GM12874 (cell line): ENCODE data around the gene VWF.

ENCODE experiments used
- CTCF ChIP-seq: IDR thresholded peaks from 2 replicates; pipeline ENCODE4 v1.5.1; 2011; ENCODE audit warnings: low read depth, mild to moderate bottlenecking, control low read depth, low read length, moderate library complexity; ENCODE audit not compliant: insufficient read depth

VWF gene

GRCh38 chr12:5944053-5944452, 180.4 kb downstream of the VWF start:
- TF ChIP-seq CTCF: no peak

GRCh38 chr12:5941907-5942306, 182.6 kb downstream of the VWF start:
- no peak for TF ChIP-seq CTCF

GRCh38 chr12:5927732-5928516, 196.5 kb downstream of the VWF start:
- no peak for TF ChIP-seq CTCF

GRCh38 chr12:5925646-5926045, 198.8 kb downstream of the VWF start:
- TF ChIP-seq CTCF: no peak

GRCh38 chr12:5924342-5924741, 200.1 kb downstream of the VWF start:
- TF ChIP-seq CTCF: no peak

- no peak for TF ChIP-seq CTCF
Observed at GRCh38 chr12:5923751-5924150, 200.7 kb downstream of the VWF start.

GRCh38 chr12:5923043-5923605, 201.3 kb downstream of the VWF start:
- no peak for TF ChIP-seq CTCF
